Uterus (tissue), 2 donors: ENCODE measurements around the gene SPON1.

Experiments used
- POLR2A ChIP-seq, 2 donors: fragments of 450-650 bp; IDR thresholded peaks; one replicate each; pipeline ENCODE4 v1.6.1; 2016; ENCODE audit warnings: antibody characterized with exemption in 2 of 2, mild to moderate bottlenecking in 1 of 2, moderate library complexity in 1 of 2
- TF ChIP-seq, protein P1 (sequence below), 4 experiments: fragments of 200-600 bp in 2 of 4; fragments of 450-650 bp in 2 of 4; sonication (generic) in 2 of 4; IDR thresholded peaks; one replicate each; pipeline ENCODE4 v1.5.1; 2016 to 2019; ENCODE audit warnings: antibody characterized with exemption in 4 of 4, mild to moderate bottlenecking in 2 of 4, moderate library complexity in 1 of 4

DNA sequence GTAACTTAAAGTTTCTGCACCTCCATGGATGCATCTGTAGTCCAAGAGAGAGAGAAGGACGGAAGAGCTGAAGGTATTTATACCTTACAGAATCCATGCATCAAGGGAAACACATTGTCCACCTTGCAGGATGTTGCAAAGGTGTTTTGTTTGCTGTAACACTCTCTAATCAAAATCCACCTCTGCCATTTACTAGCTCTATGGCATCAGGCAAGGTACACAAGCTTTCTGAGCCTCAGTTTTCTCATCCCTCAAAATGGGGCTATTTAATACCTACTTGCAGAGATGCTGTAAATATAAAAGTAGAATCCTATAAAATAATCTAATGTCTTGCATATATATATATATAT lies 21.6 kb upstream of the SPON1 start:
- TF ChIP-seq, protein P1, sequence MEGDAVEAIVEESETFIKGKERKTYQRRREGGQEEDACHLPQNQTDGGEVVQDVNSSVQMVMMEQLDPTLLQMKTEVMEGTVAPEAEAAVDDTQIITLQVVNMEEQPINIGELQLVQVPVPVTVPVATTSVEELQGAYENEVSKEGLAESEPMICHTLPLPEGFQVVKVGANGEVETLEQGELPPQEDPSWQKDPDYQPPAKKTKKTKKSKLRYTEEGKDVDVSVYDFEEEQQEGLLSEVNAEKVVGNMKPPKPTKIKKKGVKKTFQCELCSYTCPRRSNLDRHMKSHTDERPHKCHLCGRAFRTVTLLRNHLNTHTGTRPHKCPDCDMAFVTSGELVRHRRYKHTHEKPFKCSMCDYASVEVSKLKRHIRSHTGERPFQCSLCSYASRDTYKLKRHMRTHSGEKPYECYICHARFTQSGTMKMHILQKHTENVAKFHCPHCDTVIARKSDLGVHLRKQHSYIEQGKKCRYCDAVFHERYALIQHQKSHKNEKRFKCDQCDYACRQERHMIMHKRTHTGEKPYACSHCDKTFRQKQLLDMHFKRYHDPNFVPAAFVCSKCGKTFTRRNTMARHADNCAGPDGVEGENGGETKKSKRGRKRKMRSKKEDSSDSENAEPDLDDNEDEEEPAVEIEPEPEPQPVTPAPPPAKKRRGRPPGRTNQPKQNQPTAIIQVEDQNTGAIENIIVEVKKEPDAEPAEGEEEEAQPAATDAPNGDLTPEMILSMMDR (IDR thresholded peaks at IDR 0.05), result no peak
- no peak for TF ChIP-seq POLR2A (IDR thresholded peaks at IDR 0.05)
